HCT116 (cell line): ENCODE data around the gene PLAAT3.

Experiments used
- CTCF ChIP-seq, 3 experiments: fragments of 200-600 bp in 1 of 3; sonication (generic) in 1 of 3; IDR thresholded peaks in 2 of 3; conservative IDR thresholded peaks in 1 of 3; 2 replicates each; pipeline ENCODE4 v1.5.1; 2012 to 2017; ENCODE audit warnings: low read depth in 2 of 3, low read length in 2 of 3, antibody characterized with exemption in 1 of 3, borderline replicate concordance in 1 of 3, control low read depth in 1 of 3, mild to moderate bottlenecking in 1 of 3, mixed read lengths in 1 of 3, mixed run types in 1 of 3, moderate library complexity in 1 of 3; ENCODE audit not compliant: insufficient read depth in 1 of 3
- SP1 ChIP-seq: IDR thresholded peaks from 2 replicates; pipeline ENCODE4 v1.6.1; 2012; ENCODE audit warnings: low read depth

GRCh38 chr11:63608353-63609345 lies 5.6 kb downstream of the PLAAT3 start:
- TF ChIP-seq CTCF (IDR thresholded peaks at IDR 0.05 in 2 of 3, conservative IDR thresholded peaks at IDR 0.05 in 1 of 3; ENCODE audit: borderline replicate concordance in 1 of 3, insufficient read depth in 1 of 3, low read depth in 2 of 3, low read length in 2 of 3) (no peak), SP1 (no peak)
